ENCODE results near the gene TFCP2.
A peak's percentile ranks its signal among the peaks of the same experiment; 100 is the strongest.
"Not testable (repeated sequence)": the region's sequence is repeated elsewhere in the genome, so short reads cannot be mapped to it uniquely, and the experiment has no call there.

Gene TFCP2, protein sequence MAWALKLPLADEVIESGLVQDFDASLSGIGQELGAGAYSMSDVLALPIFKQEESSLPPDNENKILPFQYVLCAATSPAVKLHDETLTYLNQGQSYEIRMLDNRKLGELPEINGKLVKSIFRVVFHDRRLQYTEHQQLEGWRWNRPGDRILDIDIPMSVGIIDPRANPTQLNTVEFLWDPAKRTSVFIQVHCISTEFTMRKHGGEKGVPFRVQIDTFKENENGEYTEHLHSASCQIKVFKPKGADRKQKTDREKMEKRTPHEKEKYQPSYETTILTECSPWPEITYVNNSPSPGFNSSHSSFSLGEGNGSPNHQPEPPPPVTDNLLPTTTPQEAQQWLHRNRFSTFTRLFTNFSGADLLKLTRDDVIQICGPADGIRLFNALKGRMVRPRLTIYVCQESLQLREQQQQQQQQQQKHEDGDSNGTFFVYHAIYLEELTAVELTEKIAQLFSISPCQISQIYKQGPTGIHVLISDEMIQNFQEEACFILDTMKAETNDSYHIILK

DNA sequence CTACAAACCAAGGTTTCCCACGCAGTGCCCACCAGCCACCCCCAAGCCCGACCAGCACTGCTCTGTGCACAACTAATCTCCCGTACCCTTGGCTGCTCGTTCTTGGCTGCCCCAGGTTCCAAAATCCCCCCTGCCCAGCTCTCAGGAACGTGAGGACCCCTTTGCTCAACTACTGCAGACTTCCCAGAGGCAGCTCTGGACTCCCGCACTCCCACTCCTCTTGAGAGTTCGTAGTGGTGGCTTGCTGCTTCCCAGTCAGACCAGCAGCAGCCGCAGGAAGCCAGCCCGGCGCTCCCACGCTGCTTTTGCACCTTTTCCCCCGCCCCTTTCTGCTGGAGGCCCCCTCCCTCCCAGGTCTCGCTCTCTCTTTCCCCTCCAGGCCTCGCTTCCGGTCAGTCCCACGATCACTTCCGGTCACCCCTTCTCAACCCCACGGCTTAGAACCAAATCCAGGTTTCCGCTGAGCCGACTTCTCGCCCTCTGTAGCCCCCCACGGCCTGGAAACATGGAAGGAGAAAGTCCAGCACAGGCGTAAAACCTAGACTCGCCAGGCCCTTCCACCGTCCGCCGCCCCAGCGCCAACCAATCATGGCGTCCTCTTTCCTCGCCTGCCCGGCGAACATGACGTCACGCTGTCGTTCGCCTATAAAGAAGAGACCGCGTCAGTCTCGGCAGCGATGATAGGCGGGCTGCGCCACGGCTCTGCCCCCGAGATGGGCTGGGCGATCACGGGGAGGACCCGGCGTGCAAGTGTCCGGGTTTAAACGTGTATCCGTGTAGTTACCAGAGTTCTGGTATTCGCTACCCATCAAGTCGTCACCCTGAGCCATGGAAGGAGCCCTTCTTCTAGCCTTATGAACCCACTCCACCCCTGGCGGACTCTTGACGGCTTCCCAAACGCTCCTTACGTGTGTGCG lies at the start of gene TFCP2:
Gene TFCP2 (minus strand): TSS at position 621 of the 917 bp plus-strand sequence. CDS start 713 bp downstream, outside the sequence.
- no peak within 1 kb of the TSS for H3K27ac Mint-ChIP-seq (ENCODE audit: low read depth)
- peaks cover 14% of the 10 kb centered on the region for H3K4me1 Mint-ChIP-seq
- DNase-seq (ENCODE audit: low spot score in 2 of 2) (peak; percentile 85 to 92), ATAC-seq (replicated peaks; ENCODE audit: extremely low read depth, poor library complexity, severe bottlenecking) (peak; percentile 100)
- H3K27me3 Mint-ChIP-seq: no peaks in the 10 kb centered on the region
- H3K36me3 Mint-ChIP-seq (ENCODE audit: insufficient read depth): peaks cover 7% of the 10 kb centered on the region
- H3K4me3 Mint-ChIP-seq: no peak within 1 kb of the TSS
- H3K9me3 Mint-ChIP-seq: no peaks in the 10 kb centered on the region

DNA sequence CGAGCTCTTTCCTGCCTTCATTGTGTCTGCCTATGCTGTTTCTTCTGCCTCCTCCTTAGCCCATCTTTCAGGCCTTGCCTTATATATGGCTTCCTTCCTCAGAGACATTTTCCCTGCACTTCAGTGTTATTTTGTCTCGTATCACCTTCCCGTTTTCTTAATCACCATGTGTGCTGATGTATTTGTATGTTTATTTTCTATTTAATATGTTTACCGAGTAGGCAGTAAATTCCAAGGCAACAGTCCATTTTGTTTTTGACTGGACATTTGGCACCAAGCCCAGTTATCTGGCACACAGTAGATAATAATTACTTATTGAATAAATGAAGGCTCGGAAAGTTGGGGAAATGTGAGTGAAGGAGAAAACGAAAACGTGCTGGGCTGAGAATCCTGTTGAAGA lies 49.5 kb upstream of the TFCP2 start:
- no peak overlapping the region for H3K4me3 Mint-ChIP-seq
- DNase-seq (ENCODE audit: low spot score in 2 of 2) (no peak), ATAC-seq (replicated peaks; ENCODE audit: extremely low read depth, poor library complexity, severe bottlenecking) (no peak)
- H3K9me3 Mint-ChIP-seq: no peaks in the 10 kb centered on the region
- H3K27ac Mint-ChIP-seq (ENCODE audit: low read depth): no peak overlapping the region
- H3K27me3 Mint-ChIP-seq: no peaks in the 10 kb centered on the region
- H3K4me1 Mint-ChIP-seq: peaks cover 7% of the 10 kb centered on the region
- H3K36me3 Mint-ChIP-seq (ENCODE audit: insufficient read depth): peaks cover 5% of the 10 kb centered on the region

DNA sequence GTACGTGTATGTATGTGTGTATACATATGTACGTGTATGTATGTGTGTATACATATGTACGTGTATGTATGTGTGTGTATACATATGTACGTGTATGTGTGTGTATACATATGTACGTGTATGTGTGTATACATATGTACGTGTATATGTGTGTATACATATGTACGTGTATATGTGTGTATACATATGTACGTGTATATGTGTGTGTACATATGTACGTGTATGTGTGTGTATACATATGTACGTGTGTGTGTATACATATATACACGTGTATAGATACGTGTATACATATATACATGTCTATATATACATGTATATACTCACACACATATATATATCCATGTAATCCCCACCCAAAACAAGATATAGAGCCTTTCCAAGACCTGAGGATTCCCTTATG lies 46.9 kb upstream of the TFCP2 start:
- H3K27me3 Mint-ChIP-seq; H3K4me3 Mint-ChIP-seq; H3K9me3 Mint-ChIP-seq; ATAC-seq (replicated peaks; ENCODE audit: extremely low read depth, poor library complexity, severe bottlenecking); H3K27ac Mint-ChIP-seq (ENCODE audit: low read depth); H3K36me3 Mint-ChIP-seq (ENCODE audit: insufficient read depth); DNase-seq (ENCODE audit: low spot score in 2 of 2): not testable (repeated sequence)
- H3K4me1 Mint-ChIP-seq: peaks cover 12% of the 10 kb centered on the region

DNA sequence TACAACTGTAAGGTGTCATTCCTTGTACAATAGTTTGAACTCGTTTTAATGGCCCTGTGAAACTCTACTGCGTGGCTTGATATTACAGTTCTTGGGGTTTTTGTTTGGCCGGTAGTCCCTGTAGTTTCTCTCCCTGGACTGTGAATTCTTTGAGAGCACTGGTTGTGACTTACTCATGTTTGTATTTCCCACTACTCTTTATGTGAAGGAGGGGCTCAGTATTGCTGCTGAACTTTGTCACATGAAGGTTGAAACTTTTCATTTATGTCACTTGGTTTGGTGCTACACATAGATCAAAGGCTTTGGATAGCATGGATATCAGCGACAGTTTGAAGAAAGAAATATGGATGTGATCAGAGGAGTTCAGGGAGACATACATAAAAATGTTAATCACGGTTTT lies 46.4 kb upstream of the TFCP2 start:
- H3K9me3 Mint-ChIP-seq: no peaks in the 10 kb centered on the region
- peak overlapping the region; percentile 87 for H3K4me3 Mint-ChIP-seq
- peaks cover 7% of the 10 kb centered on the region for H3K36me3 Mint-ChIP-seq (ENCODE audit: insufficient read depth)
- peak overlapping the region; percentile 16 for H3K27ac Mint-ChIP-seq (ENCODE audit: low read depth)
- no peaks in the 10 kb centered on the region for H3K27me3 Mint-ChIP-seq
- ATAC-seq (replicated peaks; ENCODE audit: extremely low read depth, poor library complexity, severe bottlenecking) (no peak), DNase-seq (ENCODE audit: low spot score in 2 of 2) (no peak)
- peaks cover 12% of the 10 kb centered on the region for H3K4me1 Mint-ChIP-seq

DNA sequence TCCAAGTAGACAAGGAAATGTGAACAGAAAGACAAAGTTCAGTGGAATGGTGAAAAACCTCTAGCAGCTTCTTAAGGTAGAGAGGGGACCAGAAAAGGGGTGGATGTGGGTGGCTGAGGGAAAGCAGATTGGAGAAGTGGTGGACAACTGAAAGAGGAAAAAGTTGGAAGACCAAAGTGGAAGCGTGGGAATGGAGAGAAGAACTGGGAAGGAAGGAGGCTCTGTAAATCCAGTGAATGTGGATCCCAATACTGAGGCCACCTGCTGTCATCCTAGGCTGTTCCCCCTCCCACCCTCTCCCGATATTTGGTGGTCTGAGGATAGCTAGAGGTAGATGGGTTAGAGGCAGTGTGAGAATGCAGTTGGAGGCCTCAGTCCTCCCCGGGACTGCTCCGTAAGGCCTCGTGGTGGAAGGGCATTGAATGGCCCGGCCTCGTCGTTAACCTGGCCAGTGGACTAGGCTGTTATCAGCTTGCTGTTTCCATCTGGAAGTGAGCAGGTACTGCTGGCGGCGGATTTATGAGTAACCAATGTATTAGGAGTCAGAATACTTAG lies 45.7 kb upstream of the TFCP2 start:
- no peak for DNase-seq (ENCODE audit: low spot score in 2 of 2)
- peaks cover 7% of the 10 kb centered on the region for H3K36me3 Mint-ChIP-seq (ENCODE audit: insufficient read depth)
- H3K9me3 Mint-ChIP-seq: no peaks in the 10 kb centered on the region
- peaks cover 12% of the 10 kb centered on the region for H3K4me1 Mint-ChIP-seq
- H3K27me3 Mint-ChIP-seq: no peaks in the 10 kb centered on the region
- H3K27ac Mint-ChIP-seq (ENCODE audit: low read depth): peak overlapping the region; percentile 96
- no peak for ATAC-seq (replicated peaks; ENCODE audit: extremely low read depth, poor library complexity, severe bottlenecking)
- peak overlapping the region; percentile 87 for H3K4me3 Mint-ChIP-seq

DNA sequence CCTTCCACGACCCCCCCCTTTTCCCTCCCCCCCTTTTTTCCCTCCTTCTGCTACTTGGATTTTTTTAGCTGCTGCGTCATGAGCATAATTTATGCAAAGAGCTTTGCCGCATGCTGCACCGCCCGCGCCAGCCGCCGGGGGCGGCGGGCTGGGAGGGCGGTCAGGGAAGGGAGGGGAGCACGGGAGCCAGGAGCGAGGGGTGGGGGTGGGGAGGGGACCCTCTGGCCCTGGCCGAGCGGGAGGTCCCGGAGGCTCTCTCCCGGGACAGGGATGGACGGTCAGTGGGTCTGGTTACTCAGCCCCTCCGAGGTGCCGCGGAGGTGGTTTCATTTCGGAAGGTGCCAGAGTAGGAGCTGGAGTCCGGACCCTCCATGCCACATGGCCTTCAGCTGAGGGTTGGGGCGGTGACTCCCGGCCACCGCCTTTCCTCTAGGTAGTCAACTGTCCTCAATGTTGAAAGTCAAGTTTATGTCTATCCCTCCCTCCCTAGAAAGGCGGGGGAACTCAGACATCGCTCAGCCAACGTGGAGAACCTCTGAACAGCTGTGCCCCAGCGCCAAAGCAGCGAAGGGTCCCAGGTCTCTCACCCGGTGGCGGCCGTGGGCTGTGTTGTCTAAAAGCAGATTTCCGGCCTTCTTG lies 45.2 kb upstream of the TFCP2 start, which contains the start of gene POU6F1:
Gene POU6F1 (minus strand): TSS at position 95 of the 639 bp plus-strand sequence. CDS start 11,226 bp downstream, outside the sequence.
- DNase-seq (ENCODE audit: low spot score in 2 of 2) (peak; percentile 41 to 63), ATAC-seq (replicated peaks; ENCODE audit: extremely low read depth, poor library complexity, severe bottlenecking) (peak; percentile 82)
- peaks cover 7% of the 10 kb centered on the region for H3K36me3 Mint-ChIP-seq (ENCODE audit: insufficient read depth)
- H3K27me3 Mint-ChIP-seq: no peaks in the 10 kb centered on the region
- H3K4me1 Mint-ChIP-seq: peaks cover 12% of the 10 kb centered on the region
- peak within 1 kb of the TSS; percentile 87 for H3K4me3 Mint-ChIP-seq
- H3K27ac Mint-ChIP-seq (ENCODE audit: low read depth): peak within 1 kb of the TSS; percentile 96
- H3K9me3 Mint-ChIP-seq: no peaks in the 10 kb centered on the region

DNA sequence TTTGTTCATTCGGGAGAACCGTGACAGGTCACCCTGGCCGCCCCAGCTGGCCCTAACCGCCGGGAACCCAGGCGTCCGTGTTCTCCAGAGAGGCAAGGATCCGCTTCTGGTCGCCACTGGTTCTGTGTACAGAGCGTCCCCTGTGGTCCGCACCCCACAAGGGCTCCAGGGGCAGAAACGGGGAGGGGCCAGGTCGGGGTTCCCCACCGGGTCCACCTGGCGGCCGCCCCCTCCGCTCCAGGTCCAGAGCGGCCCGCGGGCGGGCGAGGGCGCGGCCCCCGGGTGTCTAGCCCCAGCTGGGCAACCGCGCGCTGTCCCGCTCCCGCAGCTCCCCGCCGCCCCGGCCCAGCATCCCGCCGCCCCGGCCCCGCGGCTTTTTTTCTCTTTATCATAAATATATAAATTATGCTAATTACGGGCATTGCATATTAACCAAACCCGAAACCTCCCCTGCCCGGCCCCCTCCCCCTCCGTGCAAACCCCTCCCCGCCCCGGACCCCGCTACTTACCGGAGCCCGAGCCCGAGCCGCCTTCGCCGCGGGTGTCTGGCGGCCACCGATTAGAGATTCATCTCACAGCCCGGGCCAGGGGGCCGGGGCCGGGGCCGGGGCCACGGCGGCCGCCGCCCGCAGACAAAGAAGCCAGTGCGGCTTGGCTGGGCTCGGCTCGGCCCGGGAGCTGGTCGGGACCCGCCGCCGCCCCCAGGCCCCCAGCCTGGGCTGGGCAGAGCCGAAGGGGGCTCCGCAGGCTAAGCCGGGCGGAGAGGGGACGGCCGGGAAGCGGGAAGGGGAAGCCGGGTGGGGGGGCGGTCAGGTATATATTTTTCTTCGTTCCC lies 44.4 kb upstream of the TFCP2 start:
- peak overlapping the region; percentile 96 for H3K27ac Mint-ChIP-seq (ENCODE audit: low read depth)
- H3K9me3 Mint-ChIP-seq: no peaks in the 10 kb centered on the region

DNA sequence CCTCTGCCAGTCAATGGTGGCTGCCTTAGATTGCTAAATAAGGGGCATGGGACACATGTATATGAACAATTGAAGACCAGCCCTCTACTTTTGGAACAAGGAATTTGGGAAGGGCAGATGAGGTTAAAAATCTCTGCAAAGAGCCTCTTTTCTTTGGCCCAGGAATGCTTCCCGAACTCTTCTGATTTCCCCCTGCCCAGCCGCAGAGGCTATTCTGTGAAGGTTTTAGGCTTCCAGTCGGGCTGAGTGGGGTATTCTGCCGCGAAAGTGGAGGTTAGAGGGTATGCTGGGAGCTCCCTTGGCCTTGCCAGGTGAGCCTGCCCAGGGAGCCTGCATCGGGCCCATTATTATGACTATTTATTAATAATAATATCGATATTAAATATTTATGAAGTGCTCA lies 43.7 kb upstream of the TFCP2 start:
- Mint-ChIP-seq H3K4me1 (peaks cover 12% of the 10 kb centered on the region), H3K4me3 (peak overlapping the region; percentile 87), H3K27ac (ENCODE audit: low read depth) (peak overlapping the region; percentile 75), H3K36me3 (ENCODE audit: insufficient read depth) (peaks cover 5% of the 10 kb centered on the region), H3K27me3 (no peaks in the 10 kb centered on the region), H3K9me3 (no peaks in the 10 kb centered on the region)
- no peak for DNase-seq (ENCODE audit: low spot score in 2 of 2)
- ATAC-seq (replicated peaks; ENCODE audit: extremely low read depth, poor library complexity, severe bottlenecking): no peak

More for the DNA sequence above, 44.4 kb upstream of the TFCP2 start:
- DNase-seq (ENCODE audit: low spot score in 2 of 2) (peak; percentile 26 to 33), ATAC-seq (replicated peaks; ENCODE audit: extremely low read depth, poor library complexity, severe bottlenecking) (peak; percentile 44)
- Mint-ChIP-seq H3K4me1 (peaks cover 12% of the 10 kb centered on the region), H3K4me3 (peak overlapping the region; percentile 87), H3K36me3 (ENCODE audit: insufficient read depth) (peaks cover 6% of the 10 kb centered on the region), H3K27me3 (no peaks in the 10 kb centered on the region)

DNA sequence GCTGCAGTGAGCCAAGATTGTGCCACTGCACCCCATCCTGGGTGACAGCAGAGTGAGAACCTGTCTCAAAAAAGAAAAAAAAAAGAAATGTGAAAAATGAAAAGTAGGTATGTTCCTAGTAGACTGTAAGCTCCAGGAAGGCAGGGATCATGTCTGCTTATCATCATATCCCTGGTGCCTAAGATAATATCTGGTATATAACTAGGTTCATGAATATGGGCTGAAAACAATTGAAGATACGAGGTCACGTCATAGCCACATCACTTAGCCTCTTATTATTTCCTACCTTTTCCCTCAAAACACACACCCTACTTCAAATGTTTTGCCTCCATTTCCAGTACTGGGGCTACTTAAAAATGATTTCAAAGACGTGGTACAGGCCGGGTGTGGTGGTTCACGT lies 42.0 kb upstream of the TFCP2 start:
- H3K36me3 Mint-ChIP-seq (ENCODE audit: insufficient read depth): peaks cover 5% of the 10 kb centered on the region
- no peak overlapping the region for H3K4me3 Mint-ChIP-seq
- no peak for ATAC-seq (replicated peaks; ENCODE audit: extremely low read depth, poor library complexity, severe bottlenecking)
- peaks cover 17% of the 10 kb centered on the region for H3K4me1 Mint-ChIP-seq
- H3K27ac Mint-ChIP-seq (ENCODE audit: low read depth): no peak overlapping the region
- DNase-seq (ENCODE audit: low spot score in 2 of 2): no peak
- H3K9me3 Mint-ChIP-seq: no peaks in the 10 kb centered on the region
- H3K27me3 Mint-ChIP-seq: no peaks in the 10 kb centered on the region

DNA sequence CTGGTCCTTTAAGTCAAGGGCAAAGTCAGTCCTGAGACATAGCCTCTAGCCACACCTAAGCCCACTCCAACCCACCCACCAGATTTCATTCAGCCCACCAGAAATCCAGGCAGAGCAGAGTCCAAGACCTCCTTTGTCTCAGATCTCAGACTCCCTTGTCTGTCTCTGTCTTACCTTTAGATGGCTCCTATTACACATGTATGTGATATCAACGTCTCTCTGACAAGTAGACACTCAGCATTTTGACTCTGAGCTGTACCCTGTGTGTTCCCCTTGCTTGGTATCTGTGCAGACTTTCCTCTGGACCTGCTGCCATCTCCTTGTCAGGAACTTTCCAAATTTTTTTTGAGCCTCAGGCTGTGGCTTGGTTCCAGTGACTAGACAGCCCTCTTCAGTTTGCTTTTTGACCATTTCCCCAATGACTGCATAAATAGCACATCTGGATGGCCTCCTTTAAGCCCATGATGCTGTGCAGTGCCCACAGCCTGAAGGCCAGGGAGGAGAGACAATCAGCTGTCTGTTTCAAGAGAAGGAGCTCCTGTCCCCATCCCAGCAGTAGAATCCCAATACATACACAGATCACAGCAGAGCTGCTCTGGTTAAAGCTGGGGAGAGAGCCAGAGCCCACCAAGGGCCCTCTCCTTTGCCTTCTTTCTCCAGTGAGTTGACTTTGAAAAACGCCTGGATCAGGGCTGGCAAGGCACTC lies 37.9 kb upstream of the TFCP2 start:
- H3K9me3 Mint-ChIP-seq: no peaks in the 10 kb centered on the region
- no peak overlapping the region for H3K27ac Mint-ChIP-seq (ENCODE audit: low read depth)
- no peak for DNase-seq (ENCODE audit: low spot score in 2 of 2)
- peaks cover 5% of the 10 kb centered on the region for H3K4me1 Mint-ChIP-seq
- no peaks in the 10 kb centered on the region for H3K27me3 Mint-ChIP-seq
- no peak overlapping the region for H3K4me3 Mint-ChIP-seq
- ATAC-seq (replicated peaks; ENCODE audit: extremely low read depth, poor library complexity, severe bottlenecking): no peak
- H3K36me3 Mint-ChIP-seq (ENCODE audit: insufficient read depth): no peaks in the 10 kb centered on the region

DNA sequence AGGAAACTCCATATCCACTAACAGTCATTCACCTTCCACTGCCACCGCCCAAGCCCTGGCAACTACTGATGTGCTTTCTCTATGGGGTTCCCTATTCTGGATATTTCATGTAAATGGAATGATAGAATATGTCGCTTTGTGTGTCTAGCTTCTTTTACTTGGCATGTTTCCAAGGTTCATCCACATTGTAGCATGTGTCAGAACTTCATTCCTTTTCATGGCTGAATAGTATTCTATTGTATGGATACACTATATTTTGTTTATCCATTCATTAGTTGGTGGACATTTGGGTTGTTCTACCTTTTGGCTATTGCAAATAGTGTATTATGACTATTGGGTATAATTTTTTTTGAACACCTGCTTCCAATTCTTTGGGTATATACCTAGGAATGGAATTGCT lies 36.3 kb upstream of the TFCP2 start:
- no peak for ATAC-seq (replicated peaks; ENCODE audit: extremely low read depth, poor library complexity, severe bottlenecking)

More for the DNA sequence above, 36.3 kb upstream of the TFCP2 start:
- Mint-ChIP-seq H3K27ac (ENCODE audit: low read depth) (no peak overlapping the region), H3K36me3 (ENCODE audit: insufficient read depth) (no peaks in the 10 kb centered on the region), H3K4me1 (peaks cover 5% of the 10 kb centered on the region), H3K9me3 (no peaks in the 10 kb centered on the region), H3K27me3 (no peaks in the 10 kb centered on the region), H3K4me3 (no peak overlapping the region)
- no peak for DNase-seq (ENCODE audit: low spot score in 2 of 2)
